GM21717 (cell line): Measurements from ENCODE around the gene E4F1.
A peak's percentile ranks its signal among the peaks of the same experiment; 100 is the strongest.
"Not testable (repeated sequence)": the region's sequence is repeated elsewhere in the genome, so short reads cannot be mapped to it uniquely, and the experiment has no call there.

Source experiments
- ATAC-seq: cut with Tn5 transposase; IDR thresholded peaks from one replicate; pipeline ENCODE4 v1.9.1; 2021; ENCODE audit warnings: mild to moderate bottlenecking, moderate library complexity; ENCODE audit not compliant: unreplicated experiment

The E4F1 gene

DNA sequence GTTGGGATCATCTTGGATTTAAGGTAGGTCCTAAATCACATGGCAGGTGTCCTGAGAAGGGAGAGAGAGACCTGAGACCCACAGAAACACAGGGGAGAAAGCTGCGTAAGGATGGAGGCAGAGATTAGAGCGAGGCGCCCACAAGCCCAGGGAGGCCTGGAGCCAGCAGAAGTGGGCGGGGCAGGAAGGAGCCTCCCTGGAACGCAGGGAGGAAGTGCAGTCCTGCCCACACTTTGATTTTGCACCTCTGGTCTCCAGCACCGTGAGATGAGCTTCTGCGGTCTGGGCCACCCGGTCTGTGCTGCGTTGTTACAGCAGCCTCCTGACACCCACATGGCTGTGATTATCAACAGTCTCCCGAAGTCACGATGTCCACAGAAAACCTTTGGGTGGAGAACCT is 19.2 kb downstream of the E4F1 start:
- no peak for ATAC-seq

DNA sequence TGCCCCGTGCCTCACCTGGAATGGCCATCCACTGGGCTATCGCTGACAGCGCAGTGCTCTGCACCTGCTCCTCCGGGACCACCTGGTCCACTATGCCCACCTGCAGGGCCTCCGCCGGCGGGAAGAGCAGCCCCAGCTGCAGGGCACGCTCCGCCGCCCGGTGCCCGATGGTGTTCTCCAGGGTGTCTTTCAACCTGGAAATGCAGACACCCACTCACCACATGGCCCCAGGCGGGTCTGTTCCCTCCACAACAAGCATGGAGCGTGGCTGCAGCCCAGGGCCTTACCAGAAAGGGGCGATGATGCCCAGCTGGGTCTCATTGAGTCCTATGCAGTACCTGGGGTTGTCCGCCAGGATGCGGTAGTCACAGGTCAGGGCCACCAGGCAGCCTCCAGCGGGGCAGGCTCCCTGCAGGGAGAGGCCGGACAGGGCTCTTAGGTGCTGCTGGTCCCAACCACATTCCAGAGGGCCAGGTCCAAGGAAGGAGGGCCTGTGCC is 19.7 kb downstream of the E4F1 start:
- ATAC-seq = no peak

DNA sequence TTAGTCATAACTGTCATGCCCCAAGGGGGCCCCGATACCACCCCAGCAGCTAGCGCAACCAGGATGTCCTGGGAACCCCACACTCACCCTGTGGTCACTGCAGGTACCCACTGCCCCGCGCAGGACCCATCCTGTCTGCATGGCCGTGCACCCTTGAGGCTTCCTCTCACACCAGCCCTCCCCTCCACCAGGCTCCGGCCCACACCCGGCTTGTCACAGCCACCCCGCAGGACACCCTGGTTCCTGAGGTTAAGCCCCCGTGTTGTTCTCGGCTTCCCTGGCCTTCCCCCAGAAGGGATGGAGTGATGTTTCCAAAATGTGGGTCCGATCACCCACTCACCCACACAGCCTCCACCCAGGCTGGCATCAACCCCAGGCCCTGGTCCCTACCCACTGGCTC is 20.4 kb downstream of the E4F1 start:
- ATAC-seq = no peak

DNA sequence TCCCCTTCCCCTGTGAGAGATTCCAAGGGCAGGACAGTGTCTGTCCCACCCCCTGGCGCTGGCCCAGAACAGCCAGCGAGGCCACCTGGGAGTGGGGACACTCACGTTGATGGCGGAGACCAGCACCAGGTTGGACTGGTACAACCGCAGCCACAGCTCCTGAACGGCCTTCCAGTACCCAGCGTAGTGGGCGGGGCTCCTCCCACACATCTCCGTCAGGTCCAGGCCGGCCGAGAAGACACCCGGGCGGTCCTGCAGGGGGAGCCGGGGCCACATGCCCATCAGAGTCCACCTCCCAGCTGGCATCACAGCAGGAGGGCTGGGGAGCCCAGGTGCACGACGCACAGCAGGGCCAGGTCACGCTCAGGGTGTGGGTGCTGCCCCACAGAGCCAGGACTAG is 20.9 kb downstream of the E4F1 start:
- ATAC-seq = no peak

DNA sequence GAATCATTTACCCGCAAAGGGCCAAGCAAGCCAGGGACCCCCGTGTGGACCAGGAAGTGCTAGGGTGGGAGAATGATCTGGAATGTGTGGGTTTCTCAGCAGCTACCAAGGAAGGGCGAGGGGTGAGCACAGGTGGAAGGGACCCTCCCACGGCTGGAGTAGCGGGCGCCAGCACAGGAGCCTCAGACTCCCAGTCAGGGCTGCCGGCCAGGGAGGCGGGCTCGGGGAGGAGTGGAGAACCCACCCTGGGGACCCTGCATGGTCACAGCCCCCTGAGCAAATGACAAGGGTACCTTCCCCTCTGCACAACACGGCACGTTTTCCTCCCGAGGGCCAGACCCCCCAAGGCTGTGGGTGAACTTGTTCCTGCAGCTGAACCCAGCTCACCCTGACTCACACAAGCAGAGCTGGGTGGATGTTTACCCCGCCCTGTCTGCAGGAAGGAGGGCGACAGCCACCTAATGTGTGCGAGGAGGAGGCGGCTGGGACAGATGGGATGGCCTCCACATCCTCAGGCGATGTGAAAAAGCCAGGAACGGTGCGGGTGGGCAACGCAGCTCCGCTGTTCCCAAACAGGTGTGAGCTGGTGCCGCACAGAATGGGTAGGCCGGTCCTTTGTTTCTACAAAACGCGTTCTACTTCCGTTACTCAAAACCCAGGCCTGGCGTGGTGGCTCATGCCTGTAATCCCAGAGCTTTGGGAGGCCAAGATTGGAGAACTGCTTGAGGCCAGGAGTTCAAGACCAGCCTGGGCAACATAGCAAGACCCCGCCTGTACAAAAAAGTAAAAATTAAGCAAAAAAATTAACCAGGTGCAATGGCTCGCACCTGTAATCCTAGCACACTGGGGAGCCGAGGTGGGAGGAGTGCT is 21.8 kb downstream of the E4F1 start:
- no peak for ATAC-seq

DNA sequence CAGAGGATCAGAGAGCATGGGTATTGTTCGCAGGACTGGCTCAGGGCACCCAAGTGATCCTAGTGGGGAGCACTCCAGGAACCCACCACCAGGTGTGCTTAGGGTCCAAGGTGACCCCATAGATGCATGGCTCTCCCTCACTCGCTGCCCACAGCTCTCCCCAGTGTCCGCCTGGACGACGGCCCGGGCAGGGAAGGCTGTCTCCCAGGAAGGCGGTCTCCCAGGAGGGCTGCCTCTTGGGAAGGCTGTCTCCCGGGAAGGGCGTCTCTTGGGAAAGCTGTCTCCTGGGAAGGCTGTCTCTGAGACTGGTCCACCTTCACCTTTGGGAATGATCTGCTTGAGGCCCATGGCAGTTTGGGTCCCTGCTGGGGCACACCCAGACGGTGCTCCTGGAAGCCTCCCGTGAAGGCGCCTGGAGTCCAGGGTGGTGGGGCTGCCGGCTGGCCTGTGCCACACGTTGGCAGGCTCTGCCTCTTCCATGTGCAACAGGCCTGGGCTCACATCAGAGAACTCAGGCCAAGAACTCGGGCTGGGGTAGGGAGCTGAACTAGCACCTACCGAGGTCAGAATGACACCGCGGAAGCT is 23.0 kb downstream of the E4F1 start:
- ATAC-seq = no peak

DNA sequence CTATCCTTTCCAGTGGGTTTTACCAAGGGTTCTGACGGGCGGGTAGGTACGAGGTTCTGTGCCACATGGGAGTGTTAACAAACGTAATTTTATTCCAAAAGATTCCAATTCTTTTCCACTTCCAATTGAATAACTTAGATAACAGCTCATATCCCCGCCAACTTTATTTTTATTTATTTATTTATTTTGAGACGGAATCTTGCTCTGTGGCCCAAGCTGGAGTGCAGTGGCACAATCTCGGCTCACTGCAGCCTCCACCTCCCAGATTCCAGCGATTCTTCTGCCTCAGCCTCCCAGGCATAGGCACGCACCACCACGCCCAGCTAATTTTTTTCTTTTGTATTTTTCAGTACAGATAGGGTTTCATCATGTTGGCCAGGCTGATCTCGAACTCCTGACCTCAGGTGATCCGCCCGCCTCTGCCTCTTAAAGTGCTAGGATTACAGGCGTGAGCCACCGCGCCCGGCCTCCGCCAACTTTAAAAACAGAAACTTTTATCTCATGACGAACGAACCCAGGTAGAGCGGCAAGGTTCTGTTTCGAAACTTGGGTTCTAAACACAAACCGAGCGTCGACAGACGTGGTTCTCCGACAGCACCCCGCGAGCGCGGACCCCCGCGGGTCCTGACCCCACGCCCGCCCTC is 27.4 kb downstream of the E4F1 start:
- ATAC-seq = no peak

DNA sequence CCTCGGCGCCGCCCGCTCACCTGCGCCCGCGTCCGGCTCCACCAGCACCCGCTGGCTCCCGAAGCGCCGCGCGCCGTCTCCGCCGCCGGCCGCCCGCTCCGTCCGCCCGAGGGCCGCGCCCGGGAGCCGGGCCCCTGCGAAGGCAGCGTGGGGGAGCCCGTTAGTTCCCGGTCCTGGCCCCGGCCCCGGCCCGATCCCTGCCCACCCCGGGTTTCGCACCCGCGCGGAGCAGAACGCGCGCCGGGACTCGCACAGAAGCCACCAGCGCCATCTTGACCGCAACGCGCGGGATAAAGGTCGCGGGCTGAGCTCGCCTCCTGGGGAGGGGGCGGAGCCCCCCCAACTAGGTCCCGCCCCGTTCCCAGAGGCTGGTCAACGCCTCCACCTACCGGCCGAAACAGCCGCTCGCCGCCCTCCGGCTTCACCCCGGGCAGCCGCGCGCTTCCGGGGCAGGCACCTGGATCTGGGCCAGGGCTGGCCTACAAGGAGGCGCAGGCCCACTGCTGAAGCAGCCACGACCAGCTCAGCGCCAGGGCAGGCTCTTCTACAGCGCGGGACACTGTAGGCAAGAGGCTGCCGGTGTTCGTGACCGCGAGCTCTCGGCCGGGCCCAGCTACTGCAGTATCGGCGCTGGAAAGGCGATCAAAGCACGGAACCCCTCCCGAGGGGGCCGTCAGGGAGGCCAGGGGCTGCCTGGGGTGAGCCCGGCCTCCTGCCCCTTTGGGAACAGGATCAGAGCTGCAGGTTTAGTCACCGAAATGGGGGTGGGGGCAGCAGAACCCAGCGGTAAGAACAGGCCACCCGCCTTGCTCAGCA is 28.1 kb downstream of the E4F1 start, which contains the start of gene ECI1:
ECI1 (minus strand) TSS at position 292 of the 816 bp plus-strand sequence; CDS start at position 271, 21 bp downstream.
- peak; percentile 75 for ATAC-seq

DNA sequence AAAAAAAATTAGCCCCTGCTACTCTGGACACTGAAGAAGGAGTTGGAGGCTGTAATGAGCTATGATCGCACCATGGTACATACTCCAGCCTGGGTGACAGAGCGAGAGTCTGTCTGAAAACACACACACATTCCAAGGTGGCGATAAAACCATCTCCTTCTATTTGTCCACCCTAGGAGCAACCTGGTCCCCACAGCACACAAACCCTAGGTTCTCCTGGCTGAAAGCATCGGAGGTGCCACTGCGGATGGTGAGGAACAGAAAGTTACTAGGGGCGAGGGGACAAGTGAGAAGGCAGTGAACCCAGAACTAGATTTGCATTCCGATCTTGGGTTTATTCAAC is 29.4 kb downstream of the E4F1 start:
- no peak for ATAC-seq

DNA sequence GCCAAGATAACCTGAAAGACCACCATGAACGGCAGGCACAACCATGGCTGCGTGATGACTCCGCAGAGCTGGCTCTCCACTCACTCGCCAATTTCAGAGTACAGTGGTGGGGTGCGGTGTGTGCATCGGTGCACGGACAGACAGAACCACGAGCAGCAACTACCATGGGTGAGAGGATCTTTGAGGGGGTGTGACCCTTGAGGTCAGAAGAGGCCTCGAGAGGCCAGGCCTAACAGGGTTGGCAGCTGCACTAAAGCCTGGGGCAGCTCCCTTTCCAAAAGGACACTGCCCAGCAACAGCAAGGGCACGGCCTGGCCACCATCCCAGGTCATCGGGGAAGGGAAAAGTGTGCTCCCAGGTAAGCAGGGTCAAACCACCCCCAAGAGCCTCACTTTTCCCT is 29.9 kb downstream of the E4F1 start:
- ATAC-seq = no peak

DNA sequence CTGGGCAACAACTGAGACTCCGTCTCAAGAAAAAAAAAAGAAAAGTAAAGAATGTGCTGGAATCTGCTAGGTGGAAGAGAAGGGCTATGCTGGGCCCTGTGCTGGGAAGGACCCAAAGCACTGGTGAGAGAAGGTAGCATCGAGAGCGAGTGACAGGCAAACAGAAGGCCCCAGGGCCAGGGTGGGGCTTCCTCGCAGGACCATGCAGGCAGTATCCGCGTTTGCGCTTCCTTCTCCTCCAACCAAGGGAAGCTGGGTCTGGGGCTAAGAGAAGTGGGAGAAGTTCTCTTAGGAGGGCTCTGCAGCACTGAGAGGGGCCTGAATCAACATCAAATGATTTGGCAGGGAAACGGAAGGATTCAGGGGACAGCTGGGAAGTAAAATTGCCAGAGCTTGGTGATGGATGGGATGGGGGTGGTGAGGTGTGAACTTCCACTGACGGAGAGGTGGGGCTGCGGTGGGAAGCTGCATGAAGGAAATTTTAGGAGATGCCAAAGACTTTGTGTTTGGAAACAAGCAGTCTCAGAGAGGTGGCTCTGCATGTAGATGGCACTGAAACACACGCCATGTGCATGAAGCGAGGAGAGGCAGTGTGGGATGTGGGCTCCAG is 33.2 kb downstream of the E4F1 start:
- ATAC-seq = no peak

DNA sequence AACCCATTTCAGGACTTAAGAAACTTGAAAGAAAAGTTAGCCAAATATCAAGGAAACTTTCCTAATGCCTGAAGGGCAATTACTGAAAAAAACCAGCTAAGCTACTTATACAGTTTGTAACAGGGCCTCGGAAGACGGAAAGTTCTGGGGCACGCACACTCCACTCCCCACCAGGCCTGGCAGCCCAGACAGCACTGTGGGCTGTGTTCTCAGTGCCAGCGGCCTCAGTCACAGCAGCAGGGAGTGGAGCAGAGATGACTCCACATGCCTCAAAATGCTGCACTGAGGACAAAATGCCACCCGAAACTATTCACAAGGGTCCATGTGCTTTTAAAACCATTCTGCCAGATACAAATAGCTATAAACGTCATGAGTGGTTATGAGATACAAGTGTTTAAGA is 34.3 kb downstream of the E4F1 start:
- ATAC-seq = no peak

DNA sequence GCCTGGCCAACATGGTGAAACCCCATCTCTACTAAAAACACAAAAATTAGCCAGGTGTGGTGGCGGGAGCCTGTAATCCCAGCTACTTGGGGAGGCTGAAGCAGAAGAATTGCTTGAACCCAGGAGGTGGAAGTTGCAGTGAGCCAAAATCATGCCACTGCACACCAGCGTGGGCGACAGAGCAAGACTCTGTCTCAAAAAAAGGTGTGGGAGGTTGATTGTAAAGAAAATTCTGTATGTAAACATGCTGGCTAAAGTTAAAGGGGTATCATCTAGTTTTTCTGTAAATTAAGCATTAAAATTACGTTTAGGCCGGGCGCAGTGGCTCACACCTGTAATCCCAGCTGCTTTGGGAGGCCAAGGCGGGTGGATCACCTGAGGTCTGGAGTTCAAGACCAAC is 35.1 kb downstream of the E4F1 start:
- ATAC-seq = not testable (repeated sequence)

DNA sequence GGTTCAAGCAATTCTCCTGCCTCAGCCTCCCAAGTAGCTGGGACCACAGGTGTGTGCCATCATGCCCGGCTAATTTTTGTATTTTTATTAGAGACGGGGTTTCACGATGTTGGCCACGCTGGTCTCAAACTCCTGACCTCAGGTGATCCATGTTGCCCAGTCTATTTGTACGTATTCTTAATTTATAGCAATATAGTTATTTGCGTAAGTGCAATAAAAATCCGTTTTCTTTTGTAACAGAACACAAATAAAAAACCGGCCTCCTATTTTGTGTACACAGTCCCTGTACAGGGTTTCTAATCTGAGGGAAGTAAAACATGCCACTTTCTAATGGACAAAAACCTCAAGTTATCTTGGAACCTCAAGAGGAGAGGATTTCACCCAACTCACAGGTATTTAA is 36.9 kb downstream of the E4F1 start:
- ATAC-seq = no peak

DNA sequence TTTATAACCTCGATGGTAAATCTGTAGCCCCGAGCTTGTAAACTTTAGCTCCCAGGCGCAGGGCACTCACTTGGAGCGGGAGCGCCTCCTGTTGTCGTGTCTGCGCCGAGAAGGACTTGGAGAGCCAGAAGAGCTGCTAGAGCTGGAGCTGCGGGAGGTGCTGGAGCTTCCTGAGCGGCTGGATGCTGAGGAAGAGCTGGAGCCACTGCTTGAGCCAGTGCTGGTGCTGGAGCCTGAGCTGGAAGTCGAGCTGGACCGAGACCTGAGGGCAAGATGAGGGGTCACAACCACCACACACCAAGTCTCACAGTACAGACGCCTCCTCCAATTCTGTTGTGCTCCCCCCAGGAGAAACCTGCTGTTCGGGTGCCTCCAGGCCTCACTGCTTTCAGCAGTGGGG is 39.6 kb downstream of the E4F1 start:
- not testable (repeated sequence) for ATAC-seq

DNA sequence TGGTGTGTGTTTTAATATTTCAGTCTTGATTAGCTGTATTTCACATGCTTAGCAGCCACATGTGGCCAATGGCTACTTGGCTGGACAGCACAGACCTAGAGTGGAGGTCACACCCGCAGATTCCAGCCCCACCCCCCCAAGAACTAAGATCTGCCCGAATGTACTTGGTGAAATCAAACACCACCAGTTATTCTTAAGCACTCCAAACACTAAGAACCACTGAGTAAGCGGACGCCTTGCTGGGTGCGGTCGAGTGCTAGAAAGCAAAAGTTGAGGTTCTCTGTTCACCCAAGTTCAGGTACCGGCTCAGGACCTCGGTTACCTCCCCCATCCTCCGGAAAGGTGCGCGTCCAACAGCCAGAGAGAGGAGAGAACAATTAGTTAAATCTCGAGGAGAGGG is 43.5 kb downstream of the E4F1 start:
- not testable (repeated sequence) for ATAC-seq

DNA sequence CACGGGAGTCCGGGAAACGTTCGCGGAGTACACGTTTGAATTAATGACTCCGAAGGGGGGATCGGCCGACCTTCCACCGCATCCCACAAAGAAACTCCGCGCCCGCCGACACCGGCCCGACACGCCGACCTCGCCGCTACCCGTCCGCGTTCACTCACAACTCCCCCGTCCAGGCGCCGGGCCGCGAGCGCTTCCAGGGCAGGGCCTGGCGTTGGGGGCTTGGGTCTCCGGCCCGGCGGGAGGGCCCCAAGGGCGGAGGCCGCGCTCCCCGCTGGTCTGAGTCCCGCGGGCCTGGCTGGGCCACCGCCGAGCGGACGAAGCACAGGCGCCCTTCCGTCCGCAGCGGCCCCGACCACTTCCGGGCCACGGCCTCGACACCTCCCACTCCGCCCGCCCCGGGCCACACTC is 44.1 kb downstream of the E4F1 start:
- peak; percentile 55 for ATAC-seq

DNA sequence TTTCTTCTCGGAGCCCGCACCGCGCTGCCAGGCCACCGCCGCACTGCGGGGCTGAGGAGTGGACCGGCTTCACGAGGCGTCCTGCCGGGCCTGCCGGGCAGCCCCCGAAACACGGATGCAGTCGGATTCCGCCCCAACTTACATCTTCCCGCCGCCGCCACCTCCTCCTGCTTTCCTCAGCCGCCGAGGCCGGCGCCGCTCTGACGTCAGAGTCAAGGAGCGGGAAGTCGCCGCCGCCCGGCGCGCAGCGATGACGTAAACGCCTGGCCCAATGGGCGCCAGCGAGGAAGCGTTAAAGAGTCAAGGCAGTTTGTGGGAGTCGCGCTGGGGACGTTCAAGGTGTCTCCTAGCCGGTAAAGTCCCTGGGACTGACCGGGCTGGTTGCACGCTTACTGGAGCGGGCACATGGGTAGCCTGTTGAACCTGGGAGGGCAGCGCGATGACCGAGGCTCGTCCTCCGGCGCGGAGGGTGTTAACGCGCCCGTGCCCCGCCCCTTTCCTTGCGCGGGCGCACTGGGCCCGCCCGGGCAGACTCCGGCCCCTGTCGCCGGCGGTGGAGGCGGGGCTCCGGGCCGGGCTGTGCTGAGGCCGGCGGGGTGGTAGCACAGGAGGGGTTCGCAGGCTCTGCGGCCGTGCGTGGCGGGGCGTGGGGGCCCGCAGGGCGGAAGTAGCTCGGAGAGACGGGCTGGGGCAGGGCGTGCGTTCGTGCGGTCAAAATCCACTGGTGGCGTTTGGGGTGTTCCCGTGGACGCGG is 44.7 kb downstream of the E4F1 start, which contains the start of gene RNPS1:
RNPS1 (minus strand) TSS at position 214 of the 754 bp plus-strand sequence. CDS start 3,483 bp downstream, outside the sequence.
- ATAC-seq = peak; percentile 59

DNA sequence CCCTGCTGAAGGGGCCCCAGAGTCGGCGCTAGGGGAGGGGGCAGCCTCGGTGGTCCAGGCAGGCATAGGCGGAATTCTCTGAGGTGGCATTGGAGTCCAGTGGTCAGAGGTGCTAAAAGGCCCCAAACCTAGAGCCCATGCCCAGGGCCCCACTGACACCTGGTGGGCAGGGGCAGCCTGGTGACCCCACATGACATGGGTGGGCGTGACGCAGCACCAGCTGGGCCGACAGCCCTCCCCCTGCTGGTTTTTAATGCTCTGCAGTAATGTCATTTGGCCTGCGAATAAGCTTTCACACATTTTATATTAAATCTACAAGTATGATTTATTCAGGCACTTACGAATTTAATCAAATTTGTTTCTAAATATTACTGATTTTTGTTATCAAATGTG is 46.7 kb downstream of the E4F1 start:
- ATAC-seq = no peak
